GM21576 (cell line): ENCODE measurements around the gene TRABD2B.

Experiments used
- ATAC-seq: cut with Tn5 transposase; IDR thresholded peaks from one replicate; pipeline ENCODE4 v1.9.1; 2021; ENCODE audit warnings: mild to moderate bottlenecking, moderate library complexity; ENCODE audit not compliant: unreplicated experiment

TRABD2B gene

DNA sequence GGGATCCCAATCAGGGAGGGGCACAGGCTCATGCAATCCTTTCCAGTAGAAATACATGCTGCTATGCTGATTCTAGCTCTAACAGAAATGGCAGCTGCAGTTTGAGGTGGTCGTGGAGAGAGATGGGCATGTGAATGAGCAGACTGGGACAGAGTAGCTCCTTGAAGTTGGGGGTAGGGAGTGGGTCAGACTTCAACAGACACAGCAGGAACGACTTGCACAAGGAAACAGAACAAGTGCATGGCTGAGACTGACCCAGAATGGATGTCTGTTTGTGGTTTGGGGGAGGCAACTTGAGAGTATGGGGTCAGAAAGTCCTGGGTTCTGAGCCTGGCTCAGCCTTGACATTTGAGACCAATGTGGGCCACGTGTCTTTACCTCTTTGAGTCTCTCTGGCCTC lies 25.1 kb upstream of the TRABD2B start:
- no peak for ATAC-seq

GRCh38 chr1:48021792-48022191 lies 24.6 kb upstream of the TRABD2B start:
- no peak for ATAC-seq

- ATAC-seq = no peak
These were observed 22.6 kb upstream of the TRABD2B start for GRCh38 chr1:48019714-48020315.

DNA sequence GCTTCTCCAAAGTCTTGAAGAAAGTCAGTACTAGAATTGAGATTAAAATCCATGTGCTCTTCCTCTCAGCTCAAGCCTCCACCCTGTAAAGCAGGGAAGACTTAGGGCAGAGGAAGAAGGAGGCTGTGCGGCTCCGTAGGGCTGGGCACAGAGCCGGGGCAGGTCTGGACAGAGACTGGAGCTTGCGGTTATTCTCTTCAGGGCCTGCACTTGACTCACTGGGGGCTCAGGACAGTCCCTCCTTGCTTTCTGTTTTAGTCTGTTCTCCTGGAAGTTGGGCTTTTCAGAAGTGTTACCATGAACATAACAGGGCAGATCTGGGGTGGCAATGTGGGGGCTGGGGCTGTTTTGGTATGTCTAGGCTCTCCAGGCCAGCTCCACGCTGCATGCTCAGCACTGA lies 21.6 kb upstream of the TRABD2B start:
- no peak for ATAC-seq

DNA sequence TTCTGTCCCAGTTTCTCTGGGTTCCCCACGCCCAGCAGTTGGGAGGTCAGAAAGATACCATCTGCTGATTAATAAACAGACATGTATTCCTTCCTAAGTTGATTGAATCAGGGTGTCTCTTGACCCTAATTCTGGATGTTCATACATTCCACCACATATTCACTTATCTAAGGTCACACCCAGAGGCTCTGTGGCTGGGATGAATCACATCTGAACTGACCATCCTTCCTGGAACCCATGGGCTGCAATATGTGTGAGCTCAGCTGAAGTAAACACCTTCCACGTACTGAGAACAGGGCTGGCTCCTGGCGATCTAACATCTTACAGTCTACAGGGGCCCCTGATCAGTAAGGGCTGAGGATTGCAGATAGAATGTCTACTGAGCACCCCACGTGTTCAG lies 20.5 kb upstream of the TRABD2B start:
- ATAC-seq = no peak

GRCh38 chr1:48016515-48016914 lies 19.3 kb upstream of the TRABD2B start:
- ATAC-seq = no peak

DNA sequence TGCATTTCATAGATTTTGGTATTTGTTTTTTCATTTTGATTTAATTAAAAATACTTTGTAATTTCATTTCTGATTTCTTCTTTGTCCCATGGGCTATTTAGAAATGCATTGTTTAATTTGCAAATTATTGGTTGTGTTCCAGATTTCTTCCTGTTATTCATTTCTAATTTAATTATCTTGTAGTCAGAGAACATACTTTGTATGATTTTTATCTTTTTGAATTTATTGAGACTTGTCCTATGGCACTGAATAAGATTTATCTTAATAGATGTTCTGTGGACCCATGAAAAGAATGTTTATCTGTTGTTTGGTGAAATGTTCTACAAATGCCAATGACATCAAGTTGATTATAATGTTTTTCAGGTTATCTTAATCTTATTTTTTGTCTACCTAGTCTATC lies 16.1 kb upstream of the TRABD2B start:
- ATAC-seq = no peak

GRCh38 chr1:48007047-48007446 lies 9.9 kb upstream of the TRABD2B start:
- ATAC-seq = no peak

GRCh38 chr1:48006264-48006663 lies 9.1 kb upstream of the TRABD2B start:
- no peak for ATAC-seq

GRCh38 chr1:48005253-48006117 lies 8.3 kb upstream of the TRABD2B start:
- ATAC-seq = no peak

GRCh38 chr1:48003741-48004531 lies 6.8 kb upstream of the TRABD2B start:
- ATAC-seq = no peak

- no peak for ATAC-seq
These were observed 5.0 kb upstream of the TRABD2B start for GRCh38 chr1:48002142-48002541.

GRCh38 chr1:48001696-48002095 lies 4.5 kb upstream of the TRABD2B start:
- ATAC-seq = no peak

- ATAC-seq = no peak
These were observed 3.7 kb upstream of the TRABD2B start for GRCh38 chr1:48000883-48001282.

DNA sequence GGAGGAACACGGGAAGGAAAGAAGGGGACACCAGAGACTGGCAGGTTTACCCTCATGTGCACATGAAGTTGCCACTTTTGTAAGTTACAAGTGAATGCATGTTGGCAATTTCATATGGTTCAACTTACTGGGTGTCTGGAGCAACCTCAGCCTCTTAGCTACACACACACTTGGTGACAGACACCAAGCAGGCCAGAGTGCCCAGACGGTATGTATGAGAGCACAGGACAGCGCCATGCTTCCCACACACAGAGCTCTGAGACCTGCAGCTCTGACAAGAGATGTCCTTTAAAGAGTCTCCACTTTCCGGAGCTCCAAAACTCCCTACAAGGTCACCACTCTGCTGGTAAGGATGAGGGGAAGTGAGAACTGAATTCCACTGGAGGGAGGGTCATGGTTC lies 1.9 kb upstream of the TRABD2B start:
- ATAC-seq = no peak

GRCh38 chr1:47998396-47998990 lies 1.3 kb upstream of the TRABD2B start:
- no peak for ATAC-seq

DNA sequence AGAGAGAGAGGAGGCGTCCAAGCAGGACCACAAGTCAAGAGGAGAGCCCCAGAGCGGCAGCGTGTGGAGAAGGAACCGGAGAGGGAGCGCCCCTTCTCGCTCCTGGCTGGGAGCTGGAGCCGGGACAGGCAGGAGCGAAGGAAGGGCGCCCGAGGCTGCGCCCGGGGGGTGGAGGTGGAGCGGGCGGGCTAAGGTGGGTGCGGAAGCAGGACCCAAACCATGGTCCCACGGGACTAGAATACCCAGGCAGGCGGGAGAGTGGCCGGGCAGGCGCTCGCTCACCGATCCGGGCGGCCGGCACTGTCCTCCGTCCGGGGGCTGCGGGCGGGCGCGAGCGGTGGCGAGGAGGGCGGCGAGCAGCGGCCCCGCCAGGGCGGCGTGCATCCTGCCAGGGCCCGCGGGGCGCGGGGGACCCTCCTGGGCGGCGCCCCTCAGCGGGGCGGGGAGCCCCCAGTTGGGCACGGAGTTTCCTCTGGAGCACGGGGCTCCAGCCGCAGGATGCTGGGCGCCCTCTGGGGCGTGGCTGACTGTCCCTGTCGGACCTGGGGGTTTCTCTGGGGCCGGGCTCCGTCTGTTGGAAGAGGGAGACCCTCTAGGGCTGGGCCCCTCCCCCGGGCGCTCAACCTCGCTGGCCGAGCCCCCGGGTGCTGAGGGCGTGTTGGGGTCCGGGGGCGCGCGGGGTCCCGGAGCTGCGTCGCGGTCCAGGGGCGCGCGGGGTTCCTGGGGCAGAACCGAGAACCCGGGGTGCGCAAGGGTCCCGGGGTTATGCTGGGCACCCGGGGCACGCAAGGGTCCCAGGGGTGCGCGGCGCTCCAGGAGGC lies 569 bp downstream of the TRABD2B start:
- ATAC-seq = no peak

DNA sequence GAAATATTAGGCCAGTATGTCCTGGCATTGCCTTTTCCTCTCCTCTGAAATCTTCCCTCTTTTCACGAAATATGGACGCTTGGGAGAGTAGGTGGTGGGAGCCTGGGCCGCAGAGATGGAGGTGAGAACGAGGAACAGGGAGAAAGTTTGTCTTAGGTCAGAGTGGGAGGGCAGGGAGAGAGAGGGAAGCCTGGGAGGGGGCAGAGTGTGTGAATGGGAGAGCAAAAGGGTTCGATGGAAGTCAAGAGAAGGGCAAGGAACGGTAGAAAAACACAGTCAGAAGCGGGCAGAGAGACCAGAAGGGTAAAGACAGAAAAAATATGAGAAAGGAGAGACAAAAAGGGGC lies 1.2 kb downstream of the TRABD2B start:
- ATAC-seq = no peak

- no peak for ATAC-seq
These were observed 1.7 kb downstream of the TRABD2B start for GRCh38 chr1:47995306-47996050.
